Renal cortical epithelial cell (primary cell): ENCODE results near the gene DPP7. TPM values are rescaled to one million over a fixed set of nuclear protein-coding genes. Genes with fewer than 3 reads are reported as not detected.
"Not testable (repeated sequence)": the region's sequence is repeated elsewhere in the genome, so short reads cannot be mapped to it uniquely, and the experiment has no call there.

Source experiments
- DNase-seq: peaks from one replicate; pipeline ENCODE4 v3.0.0-alpha.2; 2011; ENCODE audit warnings: low read depth
- total RNA-seq: library from RNA; depleted of rRNA; stranded (reverse); fragments of >200 nt; gene quantifications from 2 replicates; pipeline ENCODE4 v1.2.3, GENCODE V29; 2014

Gene DPP7
- total RNA-seq, 1 donor from 2014 or later, result 42.3 TPM

DNA sequence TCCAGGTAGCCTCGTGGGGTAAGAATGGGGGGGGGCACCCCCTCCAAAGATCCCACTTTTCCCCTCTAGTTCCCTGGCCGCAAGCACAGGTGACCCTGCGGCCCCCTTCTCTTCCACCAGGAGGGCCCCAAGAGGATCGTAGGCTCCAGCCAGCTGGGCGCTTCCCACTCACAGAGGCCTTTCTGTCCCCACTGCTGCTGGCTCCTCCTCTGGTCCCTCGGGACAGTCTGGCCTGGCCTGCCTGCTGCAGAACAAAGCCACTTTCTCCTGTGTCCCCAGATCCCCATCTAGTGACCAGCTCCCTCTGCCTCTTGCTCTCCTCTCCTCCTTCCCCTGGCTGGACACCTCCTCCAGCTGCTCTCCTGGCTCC, 43.6 kb downstream of the DPP7 start:
- DNase-seq, result no peak

DNA sequence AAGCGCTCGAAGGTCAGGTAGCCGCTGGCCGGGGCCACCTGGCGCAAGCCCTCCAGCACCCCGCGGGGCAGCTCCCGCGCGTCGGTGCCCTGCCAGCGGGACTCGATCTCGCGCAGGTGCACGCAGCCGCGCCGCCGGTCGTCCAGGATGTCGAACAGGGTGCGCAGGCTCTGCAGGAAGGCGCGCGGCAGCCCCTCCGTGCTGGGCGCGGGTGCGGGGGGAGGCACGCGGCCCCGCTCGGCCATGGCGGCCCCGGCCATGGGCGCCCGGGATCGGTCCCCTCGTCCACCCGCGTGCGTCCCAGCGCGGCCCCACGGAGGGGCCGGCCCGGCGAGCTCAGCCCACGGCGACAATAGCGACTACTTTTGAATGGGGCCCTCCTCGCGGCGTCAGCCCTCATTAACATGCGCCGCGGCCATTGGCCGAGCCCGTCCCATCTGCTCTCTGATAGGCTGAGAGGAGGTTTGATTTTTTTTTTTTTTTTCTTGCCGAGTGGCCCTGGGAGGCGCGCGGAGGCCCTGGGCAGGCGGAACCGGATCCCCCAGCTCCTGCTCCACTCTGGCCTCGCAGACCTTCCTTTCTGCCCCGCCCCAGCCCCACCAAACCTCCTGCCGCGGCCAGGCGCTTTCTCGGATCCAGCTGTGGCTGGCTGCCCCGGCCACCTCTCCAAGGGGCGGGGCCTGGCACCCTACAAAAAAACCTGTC, 44.2 kb downstream of the DPP7 start, which contains the start of gene SAPCD2:
Gene SAPCD2 (minus strand): TSS at position 357 of the 705 bp plus-strand sequence. CDS start 97 bp downstream, at position 260.
- DNase-seq, result peak; percentile 67

DNA sequence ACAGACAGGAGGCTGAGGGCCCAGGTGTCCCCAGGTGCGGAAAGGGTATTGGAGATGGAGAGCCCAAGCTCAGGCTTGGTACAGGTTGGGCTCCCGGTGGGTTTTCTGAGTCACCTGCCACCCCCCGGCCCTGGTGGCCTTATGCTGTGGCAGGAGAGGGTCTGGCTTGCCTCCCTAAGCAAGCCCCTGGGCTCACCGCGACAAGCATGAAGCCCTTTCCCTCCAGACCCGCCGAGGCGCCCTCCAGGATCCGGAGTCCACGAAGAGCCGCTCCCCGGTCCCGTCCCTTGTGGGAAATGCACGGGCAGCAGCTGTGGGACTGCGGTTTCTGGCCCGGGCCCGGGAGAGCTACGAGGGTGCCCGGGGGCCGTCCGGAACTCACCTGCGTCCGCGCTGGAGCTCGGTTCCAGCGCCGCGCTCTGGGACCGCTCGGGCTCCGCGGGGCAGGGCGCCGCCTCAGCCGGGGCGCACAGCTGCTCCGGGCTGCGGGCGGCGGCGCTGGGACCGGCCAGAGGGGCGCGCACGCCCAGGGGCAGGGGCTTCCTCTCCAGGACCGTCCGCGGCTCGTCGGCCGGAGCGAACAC, 44.9 kb downstream of the DPP7 start:
- no peak for DNase-seq

DNA sequence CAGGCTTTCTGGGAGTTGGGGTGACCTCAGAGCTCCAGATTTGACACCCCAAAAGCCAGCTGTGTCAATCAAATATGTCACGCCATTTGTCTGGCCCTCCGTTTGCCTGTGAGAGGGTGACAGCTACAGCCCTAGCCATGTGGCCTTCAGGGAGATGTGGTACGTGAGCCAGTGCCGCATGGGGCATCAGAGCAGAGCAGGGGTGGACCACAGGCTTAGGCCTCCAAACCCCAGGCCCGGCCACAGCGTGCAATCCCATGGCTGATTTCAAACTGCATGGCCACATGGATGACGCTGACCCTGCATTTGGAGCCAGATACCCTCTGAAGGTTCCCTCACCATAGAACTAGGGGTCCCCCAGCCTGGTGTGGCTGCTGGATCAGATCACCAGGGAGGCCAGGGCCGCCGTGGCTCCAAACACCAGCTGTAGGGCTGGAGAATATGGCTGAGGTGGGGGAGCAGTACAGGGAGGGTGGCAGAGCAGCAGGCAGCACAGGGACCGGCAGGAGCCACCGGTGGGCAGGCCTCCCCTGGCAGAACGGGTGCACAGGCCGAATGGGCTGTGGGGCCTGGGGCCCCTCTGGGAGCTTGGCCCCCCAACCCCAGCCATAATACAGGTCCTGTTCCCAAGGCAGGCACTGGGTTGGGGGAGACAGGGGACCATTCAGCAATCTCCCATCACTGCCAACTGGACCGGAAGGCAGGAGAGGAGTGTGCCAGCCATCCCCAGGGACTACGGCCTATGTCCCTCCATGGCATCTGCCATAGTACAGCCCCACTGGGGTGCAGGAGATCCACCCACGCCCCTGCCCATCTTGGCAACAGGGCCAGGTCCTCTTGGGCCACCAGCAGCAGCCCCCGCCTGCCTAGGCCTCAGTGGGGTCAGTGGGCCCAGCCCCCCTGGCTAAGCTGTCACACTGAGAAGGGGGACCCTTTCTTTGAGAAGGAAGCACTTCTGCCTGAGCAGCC, 45.7 kb downstream of the DPP7 start:
- DNase-seq, result no peak

DNA sequence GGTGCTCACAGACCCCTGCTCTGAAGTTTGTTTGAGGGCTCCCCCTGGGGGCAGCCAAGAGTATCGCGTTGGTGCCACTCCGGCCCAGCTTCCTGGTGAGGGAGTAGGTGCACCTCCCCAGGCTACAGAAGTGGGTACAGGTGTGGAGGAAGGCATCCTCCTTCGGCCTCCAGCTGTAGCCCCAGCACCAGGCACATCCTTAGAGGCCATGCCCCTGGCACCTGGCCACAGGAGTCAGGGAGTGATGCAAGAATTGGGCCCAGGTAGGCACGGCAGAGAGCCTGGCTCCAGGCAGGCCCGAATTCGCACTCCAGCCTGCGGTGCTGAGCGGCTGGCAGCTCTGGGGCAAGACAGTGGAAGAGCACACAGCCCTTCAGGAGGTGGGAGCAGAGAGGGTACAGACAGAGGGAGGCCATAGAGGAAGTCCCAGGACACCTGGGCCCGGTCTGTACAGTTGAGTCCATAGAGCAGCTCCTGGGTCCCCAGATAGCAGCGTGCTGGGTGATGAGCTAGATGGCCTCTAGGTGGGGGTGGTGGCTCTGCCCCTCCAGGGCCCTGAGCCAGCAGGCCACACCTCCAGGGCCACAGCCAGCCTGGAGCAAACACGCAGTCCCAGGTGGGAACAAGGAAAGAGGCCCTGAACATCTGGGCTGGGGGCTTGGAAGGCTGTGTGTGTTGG, 46.5 kb downstream of the DPP7 start:
- peak; percentile 60 for DNase-seq

DNA sequence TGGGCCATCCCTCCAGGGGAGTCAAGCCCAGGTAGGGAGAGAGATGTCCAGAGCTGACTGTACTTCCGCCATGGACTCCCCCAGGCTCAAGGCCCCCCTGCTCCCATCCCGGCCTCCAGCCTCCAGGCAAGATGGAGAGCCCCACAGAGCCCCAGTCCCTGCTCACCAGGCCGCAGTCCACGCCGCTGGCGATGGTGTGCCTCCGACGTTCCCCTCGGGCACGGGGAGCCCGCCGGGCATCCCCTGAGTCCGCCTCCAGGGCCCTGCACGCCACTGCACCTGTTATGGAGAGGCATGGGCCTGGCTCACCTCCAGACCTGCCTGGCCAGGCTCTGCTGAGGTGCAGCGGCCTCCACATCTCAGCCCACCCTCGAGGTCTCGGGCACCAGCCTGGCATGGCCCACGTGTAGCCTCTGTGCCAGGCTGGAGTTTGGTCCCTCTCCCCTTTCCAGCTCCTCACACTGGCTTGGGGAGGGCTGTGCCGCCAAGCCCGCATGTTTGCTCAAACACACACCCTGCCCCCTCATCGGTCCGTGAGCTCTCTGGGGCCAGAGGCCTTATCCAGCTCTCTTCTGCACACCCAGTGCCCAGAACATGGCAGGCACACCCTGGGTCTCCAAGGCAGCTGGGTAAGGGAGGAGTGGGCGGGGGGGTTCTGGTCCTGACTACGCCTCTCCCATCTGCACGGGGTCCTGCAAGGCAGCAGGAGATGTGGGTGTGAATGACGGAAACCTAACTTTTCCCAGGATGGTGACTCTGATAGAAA, 48.3 kb downstream of the DPP7 start:
- no peak for DNase-seq

DNA sequence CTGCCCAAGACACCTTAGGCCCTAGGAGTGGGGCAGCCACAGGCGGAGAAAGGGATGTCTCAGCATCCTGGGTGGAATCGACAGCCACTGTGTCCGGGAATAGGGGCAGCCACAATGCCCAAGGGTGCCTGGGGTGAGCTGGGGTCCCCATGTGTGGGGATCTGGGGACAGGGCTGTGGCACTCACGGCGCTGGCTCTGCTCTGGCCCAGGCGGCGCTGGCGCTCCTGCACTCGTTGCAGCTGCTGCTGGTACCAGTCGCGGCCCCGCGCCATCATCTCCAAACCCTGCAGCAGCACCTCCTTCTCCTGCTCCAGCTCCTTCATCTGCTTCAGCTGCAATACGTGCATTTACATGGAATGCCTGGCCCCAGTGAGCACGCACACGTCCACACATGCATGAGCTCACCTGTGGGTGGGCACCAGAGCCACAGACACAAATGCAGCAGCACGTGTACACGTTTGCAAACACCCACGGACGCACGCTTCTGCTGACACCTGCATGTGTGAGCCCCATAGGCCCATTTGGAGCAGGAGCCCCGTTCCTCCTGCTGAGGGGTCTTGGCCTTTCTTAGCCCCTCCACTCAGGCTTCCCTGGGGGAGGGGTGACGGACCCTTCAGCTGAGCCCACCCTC, 49.1 kb downstream of the DPP7 start:
- DNase-seq, result no peak

DNA sequence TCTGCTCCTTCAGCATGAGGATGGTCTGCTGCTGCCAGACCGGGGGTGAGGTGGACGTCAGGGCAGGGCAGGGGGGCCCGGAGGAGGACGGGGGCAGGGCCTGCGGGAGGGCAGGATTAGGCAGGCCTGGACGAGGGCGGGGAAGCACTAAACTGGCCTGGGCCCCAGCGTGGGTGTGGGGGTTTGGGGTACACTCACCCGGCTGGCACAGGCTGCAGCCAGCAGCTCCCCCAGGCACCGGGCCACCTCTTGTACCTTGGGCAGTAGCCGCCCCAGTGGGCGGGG, 49.7 kb downstream of the DPP7 start:
- DNase-seq, result no peak

DNA sequence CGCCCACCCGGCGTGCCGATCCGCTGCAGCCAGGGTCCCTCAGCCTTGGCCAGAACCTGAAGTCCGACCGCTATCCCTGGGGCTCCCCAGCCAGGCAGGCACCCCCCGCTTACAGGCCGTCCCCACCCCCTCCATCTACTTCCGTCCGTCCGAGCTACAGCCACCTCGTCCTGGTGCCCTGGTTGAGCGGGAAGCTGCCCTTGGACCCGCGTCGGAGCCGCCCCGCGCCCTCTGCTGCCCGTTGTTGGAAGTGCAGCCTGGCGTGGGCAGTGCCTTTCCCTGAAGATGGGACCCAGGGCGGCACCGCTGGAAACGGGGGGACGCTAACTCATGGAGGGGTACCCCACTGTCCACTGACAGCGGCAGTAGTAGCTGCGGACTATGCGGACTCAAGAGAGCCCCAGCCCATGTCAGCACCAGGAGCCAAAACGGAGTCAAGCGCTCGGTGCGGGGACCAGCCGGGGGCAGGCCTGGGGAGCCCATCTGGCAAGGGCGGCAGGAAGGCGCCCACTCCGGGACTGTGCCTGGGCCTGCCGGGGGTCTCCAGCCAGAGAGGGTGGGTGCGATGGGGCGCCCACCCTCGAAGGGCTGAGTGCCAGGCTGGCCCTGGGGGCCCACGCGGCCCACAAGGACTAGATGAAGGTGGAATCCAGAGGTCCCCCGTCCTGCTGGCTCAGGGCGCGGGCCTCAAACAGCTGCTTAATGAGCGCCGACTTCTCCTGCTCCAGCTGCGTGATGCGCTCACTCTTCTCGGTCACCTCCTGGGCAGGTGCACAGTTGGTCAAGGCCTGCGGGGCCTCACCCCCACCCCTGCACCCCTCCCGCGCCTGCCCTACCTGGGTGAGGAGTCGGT, 50.3 kb downstream of the DPP7 start:
- no peak for DNase-seq

DNA sequence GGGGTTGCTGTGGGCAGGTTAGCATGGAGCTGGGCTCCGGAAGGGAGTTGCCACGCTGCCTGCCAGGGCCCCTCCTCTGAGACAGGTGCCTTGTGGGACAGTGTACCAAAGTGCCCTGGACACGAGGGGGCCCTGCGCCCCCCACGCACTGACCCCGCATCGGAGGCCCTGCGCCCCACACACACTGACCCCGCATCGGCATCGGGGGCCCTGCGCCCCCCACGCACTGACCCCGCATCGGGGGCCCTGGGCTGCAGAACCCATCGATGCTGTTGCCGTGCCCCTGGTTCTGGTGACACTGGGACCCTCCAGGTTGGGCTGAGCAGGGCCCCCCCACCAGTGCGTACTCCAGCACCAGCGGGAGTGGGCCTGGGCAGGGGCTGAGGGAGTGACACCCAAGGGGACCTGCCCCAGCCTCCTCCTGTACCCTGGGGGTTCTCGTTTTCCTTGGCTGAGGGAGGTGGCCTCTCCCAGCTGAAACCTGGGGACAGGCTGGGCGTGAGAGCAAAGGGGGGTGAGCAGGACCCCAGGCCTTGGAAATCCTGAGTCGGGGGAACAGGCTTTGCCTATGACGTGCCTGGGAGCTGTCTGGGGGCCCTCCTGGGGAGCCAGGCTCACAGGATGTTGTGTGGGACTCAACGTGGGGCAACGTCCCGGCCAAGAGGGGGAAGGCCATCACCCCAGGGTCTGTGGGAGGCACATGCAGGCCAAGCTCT, 51.1 kb downstream of the DPP7 start:
- no peak for DNase-seq

DNA sequence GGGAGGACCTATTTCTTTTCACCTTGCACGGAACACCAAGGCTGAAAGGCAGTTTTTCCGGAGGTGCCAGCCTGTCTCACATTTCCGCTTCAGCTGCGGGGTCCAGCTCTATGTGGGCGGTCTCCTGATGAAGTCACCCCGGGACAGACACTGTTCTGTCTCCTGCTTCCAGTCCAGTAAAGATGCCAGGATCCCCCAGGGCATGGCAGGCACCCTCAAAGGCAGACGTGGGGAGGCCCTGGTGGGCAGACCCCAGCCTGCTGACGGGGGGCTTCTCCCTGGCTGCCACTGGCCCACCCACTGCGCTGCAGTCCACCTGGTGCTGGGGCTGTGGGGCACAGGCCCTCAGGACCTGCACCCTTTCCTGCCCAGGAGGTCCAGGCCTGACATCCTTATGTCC, 51.7 kb downstream of the DPP7 start:
- not testable (repeated sequence) for DNase-seq

DNA sequence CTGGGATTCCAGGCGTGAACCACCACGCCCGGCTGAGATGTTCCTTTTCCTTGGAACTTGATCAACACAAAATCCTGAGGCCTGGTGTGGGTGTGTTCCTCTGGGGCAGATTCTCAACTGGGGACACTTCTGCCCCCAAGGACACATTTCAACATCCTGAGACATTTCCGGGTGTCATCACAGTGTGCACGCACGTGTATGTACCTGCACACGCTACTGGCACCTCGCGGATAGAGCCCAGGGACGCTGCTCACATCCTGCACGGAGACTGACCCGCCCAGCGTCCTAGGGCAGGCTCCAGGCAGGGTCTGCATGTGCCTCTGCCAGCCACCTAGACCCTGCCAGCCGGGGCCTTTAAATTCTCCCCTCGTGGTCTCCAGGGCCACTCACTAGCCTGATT, 52.1 kb downstream of the DPP7 start:
- DNase-seq, result no peak

Other genes with a start within 250 kb of the DPP7 start
- 372 and 398 TPM in 2 replicates for gene EDF1, start 248.4 kb downstream of the DPP7 start, total RNA-seq
- gene TRAF2, start 228.2 kb downstream of the DPP7 start, total RNA-seq, result 16.3 and 21.9 TPM in 2 replicates
- gene FBXW5, start 170.0 kb downstream of the DPP7 start, total RNA-seq, result 195 and 249 TPM in 2 replicates
- gene C8G, start 169.5 kb downstream of the DPP7 start, total RNA-seq, result 0.10 and 1.7 TPM in 2 replicates
- 0.40 TPM in 1 of 2 replicates, not detected in the other for gene LCN12, start 162.5 kb downstream of the DPP7 start, total RNA-seq
- gene PTGDS, start 137.2 kb downstream of the DPP7 start, total RNA-seq, result 0.45 TPM in 1 of 2 replicates, not detected in the other
- not detected in 2 replicates for gene LCNL1, start 131.7 kb downstream of the DPP7 start, total RNA-seq
- gene PAXX, start 122.3 kb downstream of the DPP7 start, total RNA-seq, result 13.6 and 26.9 TPM in 2 replicates
- gene CLIC3, start 118.2 kb downstream of the DPP7 start, total RNA-seq, result 0.85 and 1.9 TPM in 2 replicates
- 7.5 and 53.0 TPM in 2 replicates for gene ABCA2, start 86.5 kb downstream of the DPP7 start, total RNA-seq
- not detected in 2 replicates for gene FUT7, start 82.6 kb downstream of the DPP7 start, total RNA-seq
- gene NPDC1, start 68.6 kb downstream of the DPP7 start, total RNA-seq, result 7.1 and 21.6 TPM in 2 replicates
- gene ENTPD2, start 60.7 kb downstream of the DPP7 start, total RNA-seq, result 0.17 and 0.35 TPM in 2 replicates
- 0.99 and 12.0 TPM in 2 replicates for gene SAPCD2, start 44.2 kb downstream of the DPP7 start, total RNA-seq
- gene UAP1L1, start 37.2 kb downstream of the DPP7 start, total RNA-seq, result 6.4 and 7.1 TPM in 2 replicates
- 67.6 and 71.4 TPM in 2 replicates for gene MAN1B1, start 27.7 kb downstream of the DPP7 start, total RNA-seq
- gene GRIN1, start 24.4 kb upstream of the DPP7 start, total RNA-seq, result 0.30 TPM in 1 of 2 replicates, not detected in the other
- gene LRRC26, start 55.3 kb upstream of the DPP7 start, total RNA-seq, result not detected in 2 replicates
- not detected in 2 replicates for gene TMEM210, start 57.3 kb upstream of the DPP7 start, total RNA-seq
- gene ANAPC2, start 73.8 kb upstream of the DPP7 start, total RNA-seq, result 10.4 and 28.9 TPM in 2 replicates
- 45.5 and 76.2 TPM in 2 replicates for gene SSNA1, start 73.9 kb upstream of the DPP7 start, total RNA-seq
- 4.5 and 10.6 TPM in 2 replicates for gene TPRN, start 86.0 kb upstream of the DPP7 start, total RNA-seq
- 30.2 and 42.8 TPM in 2 replicates for gene TMEM203, start 90.9 kb upstream of the DPP7 start, total RNA-seq
- 2.3 and 6.2 TPM in 2 replicates for gene NDOR1, start 91.0 kb upstream of the DPP7 start, total RNA-seq
- gene RNF208, start 107.5 kb upstream of the DPP7 start, total RNA-seq, result 1.2 TPM in 1 of 2 replicates, not detected in the other
- gene CYSRT1, start 110.4 kb upstream of the DPP7 start, total RNA-seq, result 0.20 and 0.87 TPM in 2 replicates
- 0.15 and 0.52 TPM in 2 replicates for gene RNF224, start 112.8 kb upstream of the DPP7 start, total RNA-seq
- not detected in 2 replicates for gene SLC34A3, start 116.2 kb upstream of the DPP7 start, total RNA-seq
- gene TUBB4B, start 126.6 kb upstream of the DPP7 start, total RNA-seq, result 153 and 288 TPM in 2 replicates
- not detected in 2 replicates for gene STPG3, start 136.6 kb upstream of the DPP7 start, total RNA-seq
- 55.4 and 62.2 TPM in 2 replicates for gene NELFB, start 140.6 kb upstream of the DPP7 start, total RNA-seq
- gene TOR4A, start 163.0 kb upstream of the DPP7 start, total RNA-seq, result 36.3 and 42.1 TPM in 2 replicates
- 0.55 and 1.0 TPM in 2 replicates for gene NRARP, start 187.5 kb upstream of the DPP7 start, total RNA-seq